HG02610 (cell line): ENCODE measurements around the gene A1CF.

Experiments
- ATAC-seq: cut with Tn5 transposase; IDR thresholded peaks from one replicate; pipeline ENCODE4 v1.9.1; 2021; ENCODE audit warnings: mild to moderate bottlenecking, moderate library complexity; ENCODE audit not compliant: unreplicated experiment

A1CF gene

GRCh38 chr10:50862719-50863118 lies 22.7 kb downstream of the A1CF start:
- ATAC-seq = no peak

GRCh38 chr10:50861370-50861769 lies 24.1 kb downstream of the A1CF start:
- ATAC-seq = no peak

- no peak for ATAC-seq
Measured at GRCh38 chr10:50857579-50857978, 27.8 kb downstream of the A1CF start.

- no peak for ATAC-seq
Measured at GRCh38 chr10:50855461-50855860, 30.0 kb downstream of the A1CF start.

DNA sequence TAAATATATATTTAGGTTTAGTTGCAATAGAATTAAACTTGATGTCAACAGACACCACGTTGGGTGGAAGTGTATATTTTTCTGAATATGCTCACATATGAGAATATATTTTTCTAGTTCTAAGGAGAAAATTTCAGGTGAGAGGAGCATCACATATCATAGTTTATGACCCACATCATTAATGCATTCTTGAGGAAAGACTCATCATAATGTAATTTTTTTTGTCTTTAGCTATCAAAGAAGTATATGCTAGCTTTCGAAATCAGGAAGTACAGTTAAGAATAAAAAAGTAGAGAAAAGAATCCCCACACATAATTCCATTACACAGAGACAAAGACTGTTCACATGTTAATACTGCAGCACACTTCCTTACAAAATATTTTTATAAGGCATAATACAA lies 30.4 kb downstream of the A1CF start:
- ATAC-seq = no peak

DNA sequence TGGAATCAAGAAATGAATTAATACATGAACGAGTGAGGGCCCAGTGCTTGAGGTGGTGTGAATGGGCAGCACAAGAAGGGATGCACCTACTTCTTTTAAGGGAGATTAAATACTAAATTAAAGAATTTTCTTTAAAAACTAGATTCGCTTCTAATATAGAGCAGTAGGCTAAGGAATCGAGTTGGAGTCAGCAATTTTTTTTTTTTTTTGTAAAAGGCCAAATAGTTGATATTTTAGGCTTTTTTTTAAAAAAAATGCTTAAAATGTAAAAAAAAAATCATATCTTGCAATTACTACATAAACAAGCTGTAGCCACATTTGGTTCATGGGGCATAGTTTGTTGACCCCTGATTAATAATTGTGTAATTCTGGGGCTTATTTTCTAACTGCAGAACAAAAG lies 31.9 kb downstream of the A1CF start:
- no peak for ATAC-seq

DNA sequence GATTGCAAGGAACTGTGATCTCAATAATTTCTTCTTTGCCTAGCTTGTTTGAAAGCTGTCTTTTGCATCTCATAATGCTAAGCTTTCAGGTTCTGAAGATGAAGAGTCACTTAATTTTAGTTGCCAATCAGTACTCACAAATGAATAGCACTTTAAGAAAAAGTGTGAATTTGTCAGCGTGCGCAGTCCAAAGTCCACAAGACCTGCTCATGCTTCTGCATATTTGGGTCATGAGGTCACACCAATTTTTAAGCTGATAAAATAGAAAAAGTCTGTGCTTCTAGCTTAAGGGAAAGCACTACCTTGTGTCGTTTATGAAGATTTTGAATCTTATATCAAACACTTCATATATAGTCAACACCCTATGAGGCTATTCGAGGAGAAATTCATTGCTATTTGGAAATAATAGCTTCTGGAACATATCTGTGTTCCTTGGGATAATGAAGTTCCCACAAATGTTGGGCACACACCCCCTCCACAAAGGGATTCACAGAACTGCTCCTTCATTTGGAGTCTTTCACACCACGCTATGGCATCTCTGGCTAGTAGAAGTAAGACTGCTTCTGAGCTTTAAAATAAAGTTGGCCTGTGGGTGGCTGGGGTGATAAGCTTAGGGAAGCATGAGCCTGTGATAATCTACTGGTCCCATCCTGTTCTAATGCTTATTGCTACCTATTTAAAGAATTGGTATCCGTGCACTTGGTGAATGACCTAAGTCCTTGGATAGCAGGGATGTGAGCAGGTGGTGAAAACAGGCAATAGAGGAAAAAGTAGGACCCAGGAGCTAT lies 33.3 kb downstream of the A1CF start:
- no peak for ATAC-seq

- no peak for ATAC-seq
Measured at GRCh38 chr10:50850578-50851230, 34.7 kb downstream of the A1CF start.

GRCh38 chr10:50846753-50847152 lies 38.7 kb downstream of the A1CF start:
- no peak for ATAC-seq

DNA sequence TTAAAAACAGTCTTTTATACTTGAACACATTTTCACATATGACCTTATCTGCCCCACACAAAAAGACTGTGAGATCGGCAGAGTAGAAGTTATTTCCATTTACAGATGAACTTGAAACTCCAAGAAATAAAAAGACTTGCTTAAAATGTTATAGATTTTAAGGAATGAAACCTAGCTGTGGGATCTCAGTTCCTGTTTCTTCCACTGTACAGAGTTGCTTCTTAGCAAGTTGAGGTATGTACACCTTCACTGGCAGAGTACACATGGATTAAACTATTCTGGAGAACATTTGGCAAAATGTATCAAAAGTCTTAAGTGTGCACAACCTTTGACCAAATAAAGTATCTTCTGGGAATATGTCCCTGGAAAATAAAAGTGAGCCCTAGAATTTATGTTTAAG lies 48.3 kb downstream of the A1CF start:
- no peak for ATAC-seq

DNA sequence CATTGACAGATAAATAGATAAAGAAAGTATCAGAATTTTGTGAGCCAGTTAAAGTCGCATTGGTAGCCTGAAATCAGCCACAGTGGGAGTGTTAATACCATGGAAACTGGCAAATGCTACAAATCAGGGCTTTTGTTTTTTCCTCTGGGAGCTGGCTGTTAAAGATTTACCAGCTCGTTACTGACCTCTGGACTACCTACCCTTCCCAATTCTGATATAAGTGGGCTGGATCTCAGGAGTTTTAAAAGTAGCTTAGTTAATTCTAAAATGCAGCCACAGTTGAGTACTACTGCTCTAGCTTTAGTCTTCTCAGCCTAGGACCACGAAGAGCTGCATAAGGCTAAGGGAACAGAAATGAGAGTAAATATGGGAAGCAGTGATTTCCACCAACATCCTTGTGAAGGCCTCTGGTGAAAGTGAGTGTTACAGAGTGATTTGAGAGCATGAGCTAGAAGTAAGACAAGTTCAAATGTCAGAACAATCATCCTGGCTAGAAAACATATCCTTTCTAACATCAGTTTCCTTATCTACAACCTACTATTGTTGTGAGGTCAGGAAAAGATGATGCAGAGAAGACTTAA lies 53.2 kb downstream of the A1CF start:
- no peak for ATAC-seq

DNA sequence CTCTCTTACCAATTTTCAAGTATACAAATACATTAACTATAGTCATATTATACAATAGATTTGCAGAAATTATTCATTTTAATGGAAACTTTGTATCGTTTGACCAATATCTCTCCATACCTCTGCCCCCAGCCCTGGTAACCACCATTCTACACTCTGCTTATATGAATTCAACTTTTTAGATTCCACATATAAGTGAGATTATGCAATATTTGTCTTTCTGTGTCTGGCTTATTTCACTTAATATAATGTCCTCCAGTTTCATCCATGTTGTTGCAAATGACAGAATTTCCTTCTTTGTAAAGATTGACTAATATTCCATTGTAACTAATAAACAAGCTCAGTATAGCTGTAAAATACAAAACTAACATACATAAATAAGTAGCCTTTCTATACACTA lies 55.4 kb downstream of the A1CF start:
- ATAC-seq = no peak

DNA sequence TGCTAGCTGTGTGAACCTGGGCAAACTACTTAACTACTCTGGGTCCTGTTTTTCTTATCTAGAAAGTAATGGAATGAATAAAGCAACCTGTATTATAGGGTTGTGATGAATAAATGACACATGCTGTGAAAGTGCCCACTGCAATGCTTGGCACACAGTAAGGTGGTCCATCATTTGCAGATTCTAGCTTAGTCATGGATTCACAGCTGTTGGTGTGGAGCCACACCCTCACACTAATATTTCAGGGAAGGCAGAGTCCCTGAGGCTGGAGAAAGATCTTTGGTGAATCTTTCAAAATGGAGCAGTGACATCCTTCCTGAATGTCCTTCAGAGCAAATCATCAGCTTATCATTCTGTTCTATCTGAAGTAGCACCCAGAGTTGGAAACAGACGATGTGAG lies 60.6 kb downstream of the A1CF start:
- no peak for ATAC-seq

DNA sequence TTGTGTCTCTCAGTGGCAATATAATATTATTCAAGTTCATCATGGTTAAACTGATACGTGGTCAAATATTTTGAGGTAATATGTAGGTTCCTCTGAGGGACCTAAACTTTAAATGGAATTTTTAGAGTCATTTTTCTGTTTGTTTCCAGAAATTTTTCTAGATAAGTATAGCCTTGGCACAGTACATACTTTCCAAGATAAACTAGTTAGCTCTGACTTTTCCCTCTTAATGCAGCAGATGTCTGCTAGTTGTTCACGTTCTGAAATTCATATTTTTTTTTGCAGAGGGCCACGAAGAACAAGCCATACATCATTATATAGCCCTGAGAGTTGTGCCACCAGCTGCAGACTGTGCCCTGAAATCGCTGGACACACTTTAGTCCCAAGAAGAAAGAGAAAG lies 61.6 kb downstream of the A1CF start:
- no peak for ATAC-seq

- ATAC-seq = no peak
Measured at GRCh38 chr10:50809596-50809995, 75.8 kb downstream of the A1CF start.

DNA sequence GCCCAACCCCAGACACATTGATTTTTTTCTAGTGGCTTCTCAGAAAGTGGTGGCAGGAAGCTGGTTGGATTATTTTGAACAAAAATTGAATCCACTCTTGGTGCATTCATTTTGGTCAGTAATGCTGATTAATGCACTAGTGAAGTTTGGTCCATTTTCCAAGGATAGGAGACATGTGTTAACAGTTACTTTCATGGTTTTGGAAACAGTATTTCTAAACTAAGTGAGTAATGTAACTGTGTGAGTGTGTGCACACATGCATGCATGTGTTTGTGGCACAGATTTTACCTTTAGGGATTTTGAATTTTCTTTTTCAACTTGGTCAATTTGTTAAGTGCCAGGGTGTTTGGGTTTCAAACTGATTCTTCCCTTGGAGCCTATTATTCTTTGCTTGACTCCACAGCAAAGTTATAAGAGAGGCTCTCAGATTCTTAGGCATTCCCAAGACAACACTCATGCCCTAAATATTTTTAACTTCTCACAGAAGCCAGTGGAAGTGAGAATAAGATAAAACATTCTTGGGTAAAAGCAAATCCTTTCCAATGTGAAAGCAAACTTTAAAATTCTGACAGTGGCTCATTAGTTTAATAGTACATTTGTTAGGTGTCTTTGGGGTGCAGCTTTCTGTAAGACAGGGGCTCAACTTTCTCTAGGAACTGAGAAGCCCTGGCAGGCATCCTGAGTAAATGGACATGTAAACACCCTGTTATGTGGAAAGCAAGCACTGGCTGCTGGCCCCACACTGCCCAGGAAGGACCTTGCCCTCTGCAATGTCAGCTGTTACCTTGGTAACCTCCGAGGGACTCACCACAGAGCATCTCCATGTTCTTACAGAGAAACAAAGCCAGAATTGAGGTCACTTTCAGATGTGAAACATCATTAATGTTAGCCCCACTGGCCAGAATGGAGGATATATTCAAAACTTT lies 77.3 kb downstream of the A1CF start:
- no peak for ATAC-seq

- ATAC-seq = no peak
Measured at GRCh38 chr10:50805981-50806622, 79.3 kb downstream of the A1CF start.

- ATAC-seq = no peak
Measured at GRCh38 chr10:50799595-50799994, 85.8 kb downstream of the A1CF start.

DNA sequence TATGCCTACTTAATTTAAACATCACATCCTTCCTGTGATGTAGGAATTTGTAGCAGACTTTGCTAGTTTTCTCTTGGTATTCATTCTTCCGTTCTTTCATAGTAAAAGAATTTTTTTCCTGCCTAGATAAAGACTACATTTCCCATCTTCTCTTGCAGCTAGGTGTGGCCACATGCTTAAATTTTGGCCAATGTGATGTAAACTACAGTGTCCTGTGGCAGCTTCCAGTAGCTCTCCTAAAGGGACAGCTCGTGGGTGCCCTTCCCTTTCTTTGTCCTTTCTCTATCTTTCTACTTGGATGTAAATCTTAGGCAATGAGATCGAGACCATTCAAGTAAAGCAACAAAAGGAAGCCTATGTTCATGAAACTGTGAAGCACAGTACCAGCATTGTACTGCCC lies 87.1 kb downstream of the A1CF start:
- no peak for ATAC-seq

DNA sequence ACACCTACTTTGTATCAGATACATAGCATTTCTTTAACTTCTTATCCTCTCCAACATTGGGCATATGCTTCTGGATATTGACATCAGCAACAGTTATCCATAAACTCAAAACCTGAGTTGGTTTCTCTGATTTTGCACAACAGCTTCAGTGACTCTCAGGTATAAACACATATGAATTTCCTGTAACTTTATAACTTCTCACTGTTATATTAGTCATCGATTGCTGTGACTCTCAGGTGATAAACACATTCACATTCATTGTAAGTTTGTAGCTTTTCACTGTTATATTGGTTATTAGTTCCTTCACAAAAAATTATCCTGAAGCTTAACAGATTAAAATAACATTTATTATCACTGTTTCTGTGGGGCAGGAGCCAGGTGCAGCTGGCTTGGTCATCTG lies 88.7 kb downstream of the A1CF start:
- ATAC-seq = no peak

- ATAC-seq = no peak
Measured at GRCh38 chr10:50794490-50794889, 90.9 kb downstream of the A1CF start.
